Central memory CD8-positive, alpha-beta T cell (primary cell): Measurements from ENCODE around the gene RFC5.
A peak's percentile ranks its signal among the peaks of the same experiment; 100 is the strongest.
"Not testable (repeated sequence)": the region's sequence is repeated elsewhere in the genome, so short reads cannot be mapped to it uniquely, and the experiment has no call there.

Experiments
- ATAC-seq: fragments of 150-1000 bp; cut with Tn5 transposase; replicated peaks from 2 replicates; pipeline ENCODE4 v1.10.0; 2022; ENCODE audit warnings: mild to moderate bottlenecking, moderate FRiP score, moderate number of reproducible peaks; ENCODE audit not compliant: poor library complexity, severe bottlenecking; ENCODE audit errors: extremely low read depth
- DNase-seq, 2 donors: peaks; one replicate each; pipeline ENCODE4 v3.0.0; 2021; ENCODE audit warnings: low spot score in 2 of 2
- H3K27ac Mint-ChIP-seq: one replicate; pipeline ENCODE4 v1.8.0; 2022; ENCODE audit warnings: low read depth, mild to moderate bottlenecking, moderate library complexity, mixed read lengths
- H3K27me3 Mint-ChIP-seq: one replicate; pipeline ENCODE4 v1.8.0; 2022; ENCODE audit warnings: mixed read lengths
- H3K36me3 Mint-ChIP-seq: one replicate; pipeline ENCODE4 v1.8.0; 2022; ENCODE audit warnings: mild to moderate bottlenecking, moderate library complexity, mixed read lengths; ENCODE audit not compliant: insufficient read depth
- H3K4me1 Mint-ChIP-seq: one replicate; pipeline ENCODE4 v1.8.0; 2022; ENCODE audit warnings: mixed read lengths
- H3K4me3 Mint-ChIP-seq: one replicate; pipeline ENCODE4 v1.8.0; 2022; ENCODE audit warnings: mild to moderate bottlenecking, moderate library complexity, mixed read lengths
- H3K9me3 Mint-ChIP-seq: one replicate; pipeline ENCODE4 v1.8.0; 2022; ENCODE audit warnings: mixed read lengths

RFC5 gene

GRCh38 chr12:118022097-118022727 is 5.7 kb downstream of the RFC5 start:
- H3K9me3 Mint-ChIP-seq, DNase-seq, H3K27me3 Mint-ChIP-seq, H3K4me1 Mint-ChIP-seq, ATAC-seq, H3K4me3 Mint-ChIP-seq: not testable (repeated sequence)
- peaks cover 45% of the 10 kb centered on the region for H3K36me3 Mint-ChIP-seq
- peak overlapping the region; percentile 88 for H3K27ac Mint-ChIP-seq

GRCh38 chr12:118022728-118023109 is 6.2 kb downstream of the RFC5 start:
- no peaks in the 10 kb centered on the region for H3K27me3 Mint-ChIP-seq
- no peaks in the 10 kb centered on the region for H3K9me3 Mint-ChIP-seq
- H3K4me1 Mint-ChIP-seq, result peaks cover 5% of the 10 kb centered on the region
- H3K36me3 Mint-ChIP-seq, result peaks cover 45% of the 10 kb centered on the region
- H3K27ac Mint-ChIP-seq, result no peak overlapping the region
- no peak overlapping the region for H3K4me3 Mint-ChIP-seq
- DNase-seq (no peak), ATAC-seq (no peak)

GRCh38 chr12:118023301-118023860 is 6.9 kb downstream of the RFC5 start:
- Mint-ChIP-seq H3K4me3 (no peak overlapping the region), H3K4me1 (no peaks in the 10 kb centered on the region), H3K27ac (no peak overlapping the region), H3K9me3 (no peaks in the 10 kb centered on the region), H3K27me3 (no peaks in the 10 kb centered on the region), H3K36me3 (peaks cover 50% of the 10 kb centered on the region)
- DNase-seq, result no peak
- no peak for ATAC-seq

GRCh38 chr12:118025168-118025567 is 8.7 kb downstream of the RFC5 start:
- H3K4me1 Mint-ChIP-seq, result no peaks in the 10 kb centered on the region
- H3K27ac Mint-ChIP-seq, result no peak overlapping the region
- no peak for ATAC-seq
- no peak overlapping the region for H3K4me3 Mint-ChIP-seq
- no peaks in the 10 kb centered on the region for H3K27me3 Mint-ChIP-seq
- H3K36me3 Mint-ChIP-seq, result peaks cover 47% of the 10 kb centered on the region
- no peak for DNase-seq
- H3K9me3 Mint-ChIP-seq, result no peaks in the 10 kb centered on the region

GRCh38 chr12:118029166-118029565 is 12.7 kb downstream of the RFC5 start:
- Mint-ChIP-seq H3K9me3 (no peaks in the 10 kb centered on the region), H3K4me3 (no peak overlapping the region), H3K36me3 (peaks cover 56% of the 10 kb centered on the region), H3K27ac (no peak overlapping the region), H3K4me1 (no peaks in the 10 kb centered on the region), H3K27me3 (no peaks in the 10 kb centered on the region)
- ATAC-seq, result no peak
- no peak for DNase-seq

- no peak for ATAC-seq
- DNase-seq, result no peak
- Mint-ChIP-seq H3K4me1 (no peaks in the 10 kb centered on the region), H3K36me3 (peaks cover 52% of the 10 kb centered on the region), H3K27ac (no peak overlapping the region), H3K9me3 (no peaks in the 10 kb centered on the region), H3K4me3 (no peak overlapping the region), H3K27me3 (no peaks in the 10 kb centered on the region)
Measured at GRCh38 chr12:118032188-118032587, 15.7 kb downstream of the RFC5 start.

- H3K36me3 Mint-ChIP-seq, result peaks cover 45% of the 10 kb centered on the region
Measured at GRCh38 chr12:118033323-118033722, 16.8 kb downstream of the RFC5 start.

GRCh38 chr12:118033902-118034301 is 17.4 kb downstream of the RFC5 start:
- DNase-seq, result no peak
- Mint-ChIP-seq H3K9me3 (no peaks in the 10 kb centered on the region), H3K36me3 (peaks cover 49% of the 10 kb centered on the region), H3K4me3 (no peak overlapping the region), H3K4me1 (no peaks in the 10 kb centered on the region), H3K27ac (peak overlapping the region; percentile 19), H3K27me3 (no peaks in the 10 kb centered on the region)
- ATAC-seq, result no peak

More at GRCh38 chr12:118033323-118033722, 16.8 kb downstream of the RFC5 start:
- H3K27ac Mint-ChIP-seq, result no peak overlapping the region
- no peaks in the 10 kb centered on the region for H3K4me1 Mint-ChIP-seq
- ATAC-seq (no peak), DNase-seq (no peak)
- no peak overlapping the region for H3K4me3 Mint-ChIP-seq
- H3K9me3 Mint-ChIP-seq, result no peaks in the 10 kb centered on the region
- no peaks in the 10 kb centered on the region for H3K27me3 Mint-ChIP-seq

- Mint-ChIP-seq H3K27me3 (no peaks in the 10 kb centered on the region), H3K27ac (peak overlapping the region; percentile 19), H3K4me1 (no peaks in the 10 kb centered on the region), H3K36me3 (peaks cover 54% of the 10 kb centered on the region), H3K4me3 (no peak overlapping the region), H3K9me3 (no peaks in the 10 kb centered on the region)
- ATAC-seq (no peak), DNase-seq (no peak)
Measured at GRCh38 chr12:118034429-118035189, 18.1 kb downstream of the RFC5 start.

GRCh38 chr12:118035190-118036041 is 18.9 kb downstream of the RFC5 start:
- ATAC-seq, result no peak
- H3K4me3 Mint-ChIP-seq, result no peak overlapping the region
- H3K4me1 Mint-ChIP-seq, result no peaks in the 10 kb centered on the region
- no peaks in the 10 kb centered on the region for H3K27me3 Mint-ChIP-seq
- H3K27ac Mint-ChIP-seq, result peak overlapping the region; percentile 19
- peaks cover 58% of the 10 kb centered on the region for H3K36me3 Mint-ChIP-seq
- no peak for DNase-seq
- no peaks in the 10 kb centered on the region for H3K9me3 Mint-ChIP-seq

- no peak for DNase-seq
- peaks cover 4% of the 10 kb centered on the region for H3K4me1 Mint-ChIP-seq
- H3K27ac Mint-ChIP-seq, result no peak overlapping the region
- ATAC-seq, result no peak
- no peaks in the 10 kb centered on the region for H3K27me3 Mint-ChIP-seq
- peaks cover 60% of the 10 kb centered on the region for H3K36me3 Mint-ChIP-seq
- no peaks in the 10 kb centered on the region for H3K9me3 Mint-ChIP-seq
- H3K4me3 Mint-ChIP-seq, result no peak overlapping the region
Measured at GRCh38 chr12:118036672-118037411, 20.3 kb downstream of the RFC5 start.

- no peaks in the 10 kb centered on the region for H3K27me3 Mint-ChIP-seq
- peaks cover 4% of the 10 kb centered on the region for H3K4me1 Mint-ChIP-seq
- no peaks in the 10 kb centered on the region for H3K9me3 Mint-ChIP-seq
- no peak overlapping the region for H3K27ac Mint-ChIP-seq
- peaks cover 57% of the 10 kb centered on the region for H3K36me3 Mint-ChIP-seq
- H3K4me3 Mint-ChIP-seq, result no peak overlapping the region
- no peak for DNase-seq
- ATAC-seq, result no peak
Measured at GRCh38 chr12:118038137-118038536, 21.6 kb downstream of the RFC5 start.
